Sigmoid colon (tissue), 7 donors: ENCODE results near the gene TMEM51. TPM values are rescaled to one million over a fixed set of nuclear protein-coding genes. Genes with fewer than 3 reads are reported as not detected.
A peak's percentile ranks its signal among the peaks of the same experiment; 100 is the strongest.

Experiments used
- DNase-seq: peaks from one replicate; pipeline ENCODE4 v3.0.0-alpha.2; 2019
- H3K27ac ChIP-seq, 4 donors: fragments of 200-600 bp; sonication (generic); one replicate each; pipeline ENCODE4 v1.5.1; 2016 to 2019; ENCODE audit warnings: mild to moderate bottlenecking in 1 of 4
- H3K27me3 ChIP-seq, 3 donors: fragments of 200-600 bp; sonication (generic); one replicate each; pipeline ENCODE4 v1.5.1; 2019; ENCODE audit warnings: mild to moderate bottlenecking in 1 of 3
- H3K36me3 ChIP-seq, 4 donors: fragments of 200-600 bp; sonication (generic); one replicate each; pipeline ENCODE4 v1.5.1; 2016 to 2019
- H3K4me1 ChIP-seq, 4 donors: fragments of 200-600 bp; sonication (generic); one replicate each; pipeline ENCODE4 v1.5.1; 2017 to 2019
- H3K4me3 ChIP-seq, 4 donors: fragments of 200-600 bp; sonication (generic); one replicate each; pipeline ENCODE4 v1.5.1; 2017 to 2019; ENCODE audit warnings: mild to moderate bottlenecking in 2 of 4, moderate library complexity in 1 of 4
- H3K9me3 ChIP-seq, 4 donors: fragments of 200-600 bp in 3 of 4; sonication (generic) in 3 of 4; one replicate each; pipeline versions ENCODE4 v1.5.1 to v1.6.1; 2013 to 2019
- CTCF ChIP-seq, 4 experiments: fragments of 450-650 bp in 3 of 4; fragments of 200-600 bp in 1 of 4; IDR thresholded peaks; one replicate each; pipeline ENCODE4 v1.5.1; 2016 to 2019; ENCODE audit warnings: antibody characterized with exemption in 4 of 4, mild to moderate bottlenecking in 3 of 4, moderate library complexity in 2 of 4
- EP300 ChIP-seq, 4 donors: sonication (generic); formaldehyde crosslinking; IDR thresholded peaks; one replicate each; pipeline ENCODE4 v1.6.1; 2017; ENCODE audit warnings: antibody characterized with exemption in 4 of 4
- POLR2A ChIP-seq, 2 donors: fragments of 450-650 bp; IDR thresholded peaks; one replicate each; pipeline ENCODE4 v1.6.1; 2016; ENCODE audit warnings: antibody characterized with exemption in 2 of 2, mild to moderate bottlenecking in 2 of 2, moderate library complexity in 2 of 2
- POLR2AphosphoS5 ChIP-seq, 4 donors: sonication (generic); formaldehyde crosslinking; IDR thresholded peaks; one replicate each; pipeline ENCODE4 v1.6.1; 2017; ENCODE audit warnings: antibody characterized with exemption in 4 of 4
- WGBS, 2 donors: extraction: QIAGEN DNeasy Blood & Tissue Kit; methylation state at CpG; one replicate each; pipeline ENCODE4 v1.1.7; 2013; 5-methylcytosine and 5-hydroxymethylcytosine counted together
- intact Hi-C: fragments of 100-400 bp; cut with DNase I; formaldehyde crosslinking; loops from one replicate; pipeline ENCODE4 v1.15.1; 2023
- polyA plus RNA-seq, 3 donors: library from polyadenylated mRNA; stranded (reverse); fragments of 200-250 nt; gene quantifications; one replicate each; pipeline ENCODE4 v1.2.3, GENCODE V29; 2013
- total RNA-seq, 4 donors: library from RNA; depleted of rRNA; stranded (reverse); fragments of >200 nt; gene quantifications; one replicate each; pipeline ENCODE4 v1.1.0, GENCODE V29; 2016
- donor health status: healthy with polysubstance abuse.
- donor health status: Bipolar disorder and iron deficiency.
- donor health status: healthy.

Gene TMEM51
- total and polyA plus RNA-seq, 7 donors, result 8.8 to 20.7 (median 15.3) TPM

- Histone ChIP-seq H3K4me3 (no peak overlapping the region), H3K9me3 (no peaks in the 10 kb centered on the region), H3K4me1 (peaks cover 0 to 45% (median 45%) of the 10 kb centered on the region in 4 donors), H3K27ac (peak overlapping the region in 1 of 4 donors; percentile 83), H3K36me3 (no peaks in the 10 kb centered on the region), H3K27me3 (no peaks in the 10 kb centered on the region)
- 92% methylated on average over 4 of the region's 4 CpGs for WGBS, 2 donors
- DNase-seq, result no peak
- TF ChIP-seq POLR2AphosphoS5 (IDR thresholded peaks at IDR 0.05), result no peak
- no peak for TF ChIP-seq POLR2A (IDR thresholded peaks at IDR 0.05)
- no peak for TF ChIP-seq CTCF (IDR thresholded peaks at IDR 0.05)
- no peak for TF ChIP-seq EP300 (IDR thresholded peaks at IDR 0.05)
- intact Hi-C loops, result no loop called here
These were observed 94.7 kb downstream of the TMEM51 start for GRCh38 chr1:15248216-15248615.

GRCh38 chr1:15249081-15249480 is 95.5 kb downstream of the TMEM51 start:
- Histone ChIP-seq H3K4me1 (peaks cover 0 to 37% (median 36%) of the 10 kb centered on the region in 4 donors), H3K27ac (no peak overlapping the region), H3K36me3 (no peaks in the 10 kb centered on the region), H3K4me3 (no peak overlapping the region), H3K27me3 (no peaks in the 10 kb centered on the region), H3K9me3 (no peaks in the 10 kb centered on the region)
- WGBS, 2 donors, result 37 to 65% methylated on average over 5 of the region's 5 CpGs
- TF ChIP-seq CTCF (IDR thresholded peaks at IDR 0.05) (no peak), POLR2A (IDR thresholded peaks at IDR 0.05) (no peak), POLR2AphosphoS5 (IDR thresholded peaks at IDR 0.05) (no peak), EP300 (IDR thresholded peaks at IDR 0.05) (no peak)
- intact Hi-C loops, result no loop called here
- DNase-seq, result no peak

GRCh38 chr1:15251857-15252835 is 98.6 kb downstream of the TMEM51 start:
- H3K27me3 ChIP-seq, result no peaks in the 10 kb centered on the region
- H3K4me3 ChIP-seq, result no peak overlapping the region
- no peak for TF ChIP-seq EP300 (IDR thresholded peaks at IDR 0.05)
- TF ChIP-seq POLR2AphosphoS5 (IDR thresholded peaks at IDR 0.05), result no peak
- TF ChIP-seq CTCF (IDR thresholded peaks at IDR 0.05), result no peak
- no peak for TF ChIP-seq POLR2A (IDR thresholded peaks at IDR 0.05)
- H3K27ac ChIP-seq, result no peak overlapping the region
- peaks cover 0 to 13% (median 6%) of the 10 kb centered on the region in 4 donors for H3K4me1 ChIP-seq
- H3K36me3 ChIP-seq, result no peaks in the 10 kb centered on the region
- intact Hi-C loops, result no loop called here
- H3K9me3 ChIP-seq, result no peaks in the 10 kb centered on the region
- no peak for DNase-seq
- 84% methylated on average over 14 of the region's 14 CpGs for WGBS, 2 donors

- no peaks in the 10 kb centered on the region for H3K36me3 ChIP-seq
- H3K27ac ChIP-seq, result peak overlapping the region in 2 of 4 donors; percentile 20 to 28
- no peaks in the 10 kb centered on the region for H3K9me3 ChIP-seq
- TF ChIP-seq EP300 (IDR thresholded peaks at IDR 0.05) (no peak), POLR2A (IDR thresholded peaks at IDR 0.05) (no peak), CTCF (IDR thresholded peaks at IDR 0.05) (no peak), POLR2AphosphoS5 (IDR thresholded peaks at IDR 0.05) (no peak)
- H3K4me1 ChIP-seq, result peaks cover 0 to 23% (median 13%) of the 10 kb centered on the region in 4 donors
- H3K27me3 ChIP-seq, result no peaks in the 10 kb centered on the region
- no peak for DNase-seq
- intact Hi-C loops, result no loop called here
- WGBS, 2 donors, result 42 to 66% methylated on average over 2 of the region's 2 CpGs
- no peak overlapping the region for H3K4me3 ChIP-seq
These were observed 101.0 kb downstream of the TMEM51 start for GRCh38 chr1:15254559-15254958.
